Progenitor cell of endocrine pancreas (in vitro differentiated cells): Measurements from ENCODE around the gene FMN1. TPM values are rescaled to one million over a fixed set of nuclear protein-coding genes. Genes with fewer than 3 reads are reported as not detected.
"Not testable (repeated sequence)": the region's sequence is repeated elsewhere in the genome, so short reads cannot be mapped to it uniquely, and the experiment has no call there.

Experiments used
- DNase-seq: peaks from one replicate; pipeline ENCODE4 v3.0.0; 2021; ENCODE audit warnings: low spot score; ENCODE audit not compliant: unreplicated experiment
- H3K27ac Mint-ChIP-seq: 2 replicates; pipeline ENCODE4 v1.8.0; 2021; ENCODE audit warnings: mild to moderate bottlenecking, moderate library complexity, mixed read lengths
- H3K27me3 Mint-ChIP-seq: 2 replicates; pipeline ENCODE4 v1.8.0; 2021; ENCODE audit warnings: mixed read lengths
- H3K36me3 Mint-ChIP-seq: 2 replicates; pipeline ENCODE4 v1.8.0; 2022; ENCODE audit warnings: mixed read lengths; ENCODE audit not compliant: insufficient read depth
- H3K4me1 Mint-ChIP-seq: 2 replicates; pipeline ENCODE4 v1.8.0; 2021; ENCODE audit warnings: low read depth, mixed read lengths
- H3K4me3 Mint-ChIP-seq: 2 replicates; pipeline ENCODE4 v1.8.0; 2021; ENCODE audit warnings: low read depth, mild to moderate bottlenecking, moderate library complexity, mixed read lengths
- H3K9me3 Mint-ChIP-seq: 2 replicates; pipeline ENCODE4 v1.8.0; 2021; ENCODE audit warnings: low read depth, mixed read lengths
- total RNA-seq: library from RNA; stranded (reverse); gene quantifications from 2 replicates; pipeline ENCODE4 v1.2.1, GENCODE V29; 2021
- TF ChIP-seq, protein P1 (sequence below): fragments of 200-600 bp; sonication (generic); IDR thresholded peaks from one replicate; pipeline ENCODE4 v1.5.0; 2021; ENCODE audit warnings: antibody characterized with exemption, mild to moderate bottlenecking; ENCODE audit not compliant: unreplicated experiment

Gene FMN1
- total RNA-seq, 1 donor from 2014 or later, result 0.41 TPM

DNA sequence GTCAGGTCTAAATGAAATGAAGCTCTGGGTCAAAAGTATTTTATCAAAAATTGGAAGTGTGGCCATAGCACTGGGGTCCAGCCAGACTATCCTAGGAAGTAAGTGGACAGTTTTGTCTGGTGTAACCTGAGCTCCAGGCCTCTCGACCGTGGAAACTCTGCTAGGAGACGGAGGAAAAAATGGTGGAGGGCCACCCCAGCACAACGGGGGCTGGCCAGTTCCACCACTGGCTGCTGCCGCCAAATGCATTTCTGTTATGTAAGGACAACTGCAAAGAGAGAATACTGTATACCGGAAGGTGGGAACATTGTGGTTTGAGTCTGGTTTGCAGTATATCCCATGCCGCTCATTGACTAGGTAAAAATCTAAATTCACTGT, 241.0 kb downstream of the FMN1 start:
- no peak for DNase-seq
- H3K4me3 Mint-ChIP-seq, result no peak overlapping the region
- no peaks in the 10 kb centered on the region for H3K36me3 Mint-ChIP-seq
- H3K9me3 Mint-ChIP-seq, result no peaks in the 10 kb centered on the region
- H3K4me1 Mint-ChIP-seq, result peaks cover 5% of the 10 kb centered on the region
- no peaks in the 10 kb centered on the region for H3K27me3 Mint-ChIP-seq
- TF ChIP-seq, protein P1, sequence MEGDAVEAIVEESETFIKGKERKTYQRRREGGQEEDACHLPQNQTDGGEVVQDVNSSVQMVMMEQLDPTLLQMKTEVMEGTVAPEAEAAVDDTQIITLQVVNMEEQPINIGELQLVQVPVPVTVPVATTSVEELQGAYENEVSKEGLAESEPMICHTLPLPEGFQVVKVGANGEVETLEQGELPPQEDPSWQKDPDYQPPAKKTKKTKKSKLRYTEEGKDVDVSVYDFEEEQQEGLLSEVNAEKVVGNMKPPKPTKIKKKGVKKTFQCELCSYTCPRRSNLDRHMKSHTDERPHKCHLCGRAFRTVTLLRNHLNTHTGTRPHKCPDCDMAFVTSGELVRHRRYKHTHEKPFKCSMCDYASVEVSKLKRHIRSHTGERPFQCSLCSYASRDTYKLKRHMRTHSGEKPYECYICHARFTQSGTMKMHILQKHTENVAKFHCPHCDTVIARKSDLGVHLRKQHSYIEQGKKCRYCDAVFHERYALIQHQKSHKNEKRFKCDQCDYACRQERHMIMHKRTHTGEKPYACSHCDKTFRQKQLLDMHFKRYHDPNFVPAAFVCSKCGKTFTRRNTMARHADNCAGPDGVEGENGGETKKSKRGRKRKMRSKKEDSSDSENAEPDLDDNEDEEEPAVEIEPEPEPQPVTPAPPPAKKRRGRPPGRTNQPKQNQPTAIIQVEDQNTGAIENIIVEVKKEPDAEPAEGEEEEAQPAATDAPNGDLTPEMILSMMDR, result no peak
- peak overlapping the region; percentile 17 for H3K27ac Mint-ChIP-seq

DNA sequence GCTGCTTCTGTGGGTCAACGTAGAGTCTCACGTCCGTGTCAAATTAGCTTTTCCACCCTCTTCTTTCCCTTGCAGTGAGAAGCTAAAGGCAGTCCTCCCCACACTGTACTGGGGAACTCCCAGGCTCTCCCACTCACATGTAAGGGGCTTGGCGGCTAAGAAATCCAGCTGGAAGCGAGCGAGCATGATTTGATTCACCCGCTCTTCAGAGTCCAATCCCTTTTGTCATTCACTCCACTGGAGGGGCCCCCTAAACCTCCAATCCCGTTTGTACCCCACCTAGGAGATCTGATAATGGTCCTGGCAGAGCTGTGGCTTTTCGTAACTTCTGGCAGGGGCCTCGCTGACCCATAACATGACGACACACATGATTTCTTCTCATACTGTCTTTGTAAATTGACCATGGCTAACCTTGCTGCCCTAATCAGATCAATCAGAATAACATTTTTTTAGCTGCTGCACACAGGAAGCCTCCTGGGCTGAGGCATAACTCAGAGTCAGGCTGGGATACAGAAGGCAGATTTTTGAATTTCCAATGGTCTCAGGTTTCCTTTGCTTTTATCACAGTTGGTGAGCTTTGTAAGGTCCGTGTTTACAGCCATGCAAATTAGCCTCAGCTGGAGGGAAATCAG, 241.5 kb downstream of the FMN1 start:
- H3K36me3 Mint-ChIP-seq, result no peaks in the 10 kb centered on the region
- no peak overlapping the region for H3K4me3 Mint-ChIP-seq
- TF ChIP-seq, protein P1, result no peak
- DNase-seq, result no peak
- H3K9me3 Mint-ChIP-seq, result no peaks in the 10 kb centered on the region
- H3K4me1 Mint-ChIP-seq, result peaks cover 5% of the 10 kb centered on the region
- H3K27me3 Mint-ChIP-seq, result no peaks in the 10 kb centered on the region
- peak overlapping the region; percentile 17 for H3K27ac Mint-ChIP-seq

DNA sequence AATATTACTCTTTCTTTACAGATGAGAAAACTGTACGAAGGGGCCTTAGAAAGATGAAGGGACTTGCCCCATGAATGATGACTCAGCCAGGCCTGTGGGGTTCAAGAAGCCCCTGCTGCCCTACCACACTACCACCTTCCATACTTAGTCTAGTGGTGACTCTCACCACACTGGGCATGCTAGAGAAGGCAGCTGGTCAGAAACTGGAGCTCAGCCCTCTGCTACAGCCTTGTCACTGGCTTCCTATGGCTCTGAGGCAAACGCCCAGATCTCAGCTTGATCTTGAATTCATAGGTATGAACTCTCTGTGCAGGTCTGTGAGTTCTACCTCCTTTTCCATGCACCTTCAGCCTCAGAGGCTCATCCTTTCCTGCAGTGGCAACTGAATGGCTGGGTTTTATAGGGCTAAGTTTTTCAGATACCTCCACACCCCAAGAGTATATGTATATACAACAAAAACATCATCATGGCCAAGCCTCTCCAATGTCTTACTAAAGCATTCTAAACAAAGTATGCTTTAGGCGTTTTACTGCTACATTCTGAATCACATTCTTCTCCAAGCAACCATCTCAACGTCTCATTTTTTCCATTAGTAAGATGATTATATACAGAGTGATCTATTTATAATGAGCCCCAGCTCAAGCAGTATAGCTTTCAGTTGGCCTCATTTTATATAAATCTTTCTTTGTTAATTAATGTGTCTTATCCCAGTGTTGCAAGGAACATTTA, 242.6 kb downstream of the FMN1 start:
- TF ChIP-seq, protein P1, result no peak
- H3K9me3 Mint-ChIP-seq, result no peaks in the 10 kb centered on the region
- H3K27ac Mint-ChIP-seq, result no peak overlapping the region
- no peaks in the 10 kb centered on the region for H3K27me3 Mint-ChIP-seq
- peaks cover 3% of the 10 kb centered on the region for H3K4me1 Mint-ChIP-seq
- DNase-seq, result no peak
- H3K4me3 Mint-ChIP-seq, result no peak overlapping the region
- H3K36me3 Mint-ChIP-seq, result no peaks in the 10 kb centered on the region

DNA sequence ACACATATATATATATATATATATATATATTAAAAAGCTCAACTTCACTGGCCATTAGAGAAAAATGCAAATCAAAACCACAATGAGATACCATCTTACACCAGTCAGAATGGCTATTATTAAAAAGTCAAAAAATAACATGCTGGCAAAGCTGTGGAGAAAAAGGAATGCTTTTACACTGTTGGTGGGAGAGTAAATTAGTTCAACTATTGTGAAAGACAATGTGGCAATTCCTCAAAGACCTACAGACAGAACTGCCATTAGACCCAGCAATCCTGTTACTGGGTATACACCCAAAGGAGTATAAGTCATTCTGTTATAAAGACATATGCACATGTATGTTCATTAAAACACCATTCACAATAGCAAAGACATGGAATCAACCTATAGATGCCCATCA, 244.5 kb downstream of the FMN1 start:
- not testable (repeated sequence) for H3K36me3 Mint-ChIP-seq, H3K4me1 Mint-ChIP-seq, H3K9me3 Mint-ChIP-seq, H3K27me3 Mint-ChIP-seq, H3K4me3 Mint-ChIP-seq, H3K27ac Mint-ChIP-seq, DNase-seq

DNA sequence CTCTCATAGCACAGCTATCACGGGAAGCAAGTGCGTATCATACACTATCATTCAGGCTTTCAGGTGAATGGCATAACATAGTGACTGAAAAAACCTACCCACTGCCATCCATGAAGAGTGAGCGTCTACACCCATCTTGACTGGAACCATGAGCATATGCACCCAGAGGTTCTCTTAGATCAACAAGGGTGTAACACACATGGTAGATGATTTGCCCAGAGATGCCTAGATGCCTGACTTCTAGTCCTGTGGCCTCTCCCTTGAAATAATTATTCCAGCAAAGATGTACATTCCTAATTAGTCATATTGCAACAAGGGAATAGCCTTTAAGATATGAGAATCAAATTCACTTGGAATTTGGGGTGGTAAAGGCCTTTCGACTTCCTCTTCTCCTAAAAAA, 248.3 kb downstream of the FMN1 start:
- H3K9me3 Mint-ChIP-seq, result no peaks in the 10 kb centered on the region
- H3K36me3 Mint-ChIP-seq, result no peaks in the 10 kb centered on the region
- TF ChIP-seq, protein P1, result no peak
- H3K4me1 Mint-ChIP-seq, result no peaks in the 10 kb centered on the region
- no peak overlapping the region for H3K4me3 Mint-ChIP-seq
- no peak for DNase-seq
- H3K27ac Mint-ChIP-seq, result no peak overlapping the region
- no peaks in the 10 kb centered on the region for H3K27me3 Mint-ChIP-seq

DNA sequence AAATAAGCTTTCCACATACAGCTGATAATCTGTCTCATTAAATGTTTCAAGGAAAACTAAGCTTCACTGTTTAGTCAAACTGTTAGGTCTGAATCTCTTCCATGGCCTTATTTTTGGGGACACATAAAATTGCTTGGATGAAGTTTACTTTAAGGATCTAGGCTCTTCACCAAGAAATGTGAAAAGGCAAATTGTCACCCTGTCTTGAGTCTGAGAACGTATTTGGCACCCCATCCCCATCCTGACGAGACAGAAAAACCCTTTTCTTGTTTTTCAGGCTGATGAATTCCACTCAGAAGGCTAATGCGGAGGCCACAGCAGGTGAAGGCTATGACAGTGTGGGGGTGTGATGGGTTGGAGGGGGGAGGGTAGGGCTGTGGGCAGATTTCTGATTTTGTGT, 250.1 kb downstream of the FMN1 start:
- no peak for DNase-seq
- H3K27me3 Mint-ChIP-seq, result no peaks in the 10 kb centered on the region
- TF ChIP-seq, protein P1, result no peak

More for the DNA sequence above, 250.1 kb downstream of the FMN1 start:
- Mint-ChIP-seq H3K4me1 (no peaks in the 10 kb centered on the region), H3K4me3 (no peak overlapping the region), H3K36me3 (no peaks in the 10 kb centered on the region), H3K9me3 (no peaks in the 10 kb centered on the region), H3K27ac (no peak overlapping the region)
